NOMO-1 treated with DMSO at 0.1 percent for 48 hours (cell line): ENCODE data around the gene S100A16.
"Not testable (repeated sequence)": the region's sequence is repeated elsewhere in the genome, so short reads cannot be mapped to it uniquely, and the experiment has no call there.

Experiments
- DNase-seq: peaks from one replicate; lab custom pipeline; 2025; ENCODE audit not compliant: unreplicated experiment; lab: John Stamatoyannopoulos, UW

S100A16 gene

GRCh38 chr1:153588033-153588432 is 24.9 kb downstream of the S100A16 start:
- not testable (repeated sequence) for DNase-seq

DNA sequence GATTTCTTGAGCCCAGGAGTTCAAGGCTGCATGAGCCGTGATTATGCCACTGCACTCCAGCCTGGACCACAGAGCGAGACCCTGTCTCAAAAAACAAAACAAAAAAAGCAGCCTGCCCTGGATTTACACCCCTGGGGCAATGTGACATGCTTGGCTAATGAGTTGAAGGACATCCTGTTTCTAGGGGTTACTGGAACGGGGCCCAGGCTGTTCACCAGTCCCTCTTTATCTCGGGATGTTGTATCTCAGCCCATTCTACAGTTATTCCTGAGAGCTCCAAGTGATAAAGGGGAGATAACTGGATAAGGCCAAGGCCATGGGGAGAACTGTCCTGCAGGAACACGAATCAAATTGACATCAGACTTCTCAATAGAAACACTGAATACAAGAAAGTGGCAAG is 25.6 kb downstream of the S100A16 start:
- DNase-seq = no peak

GRCh38 chr1:153586347-153586746 is 26.6 kb downstream of the S100A16 start:
- DNase-seq = no peak

GRCh38 chr1:153585006-153585405 is 27.9 kb downstream of the S100A16 start:
- DNase-seq = no peak

DNA sequence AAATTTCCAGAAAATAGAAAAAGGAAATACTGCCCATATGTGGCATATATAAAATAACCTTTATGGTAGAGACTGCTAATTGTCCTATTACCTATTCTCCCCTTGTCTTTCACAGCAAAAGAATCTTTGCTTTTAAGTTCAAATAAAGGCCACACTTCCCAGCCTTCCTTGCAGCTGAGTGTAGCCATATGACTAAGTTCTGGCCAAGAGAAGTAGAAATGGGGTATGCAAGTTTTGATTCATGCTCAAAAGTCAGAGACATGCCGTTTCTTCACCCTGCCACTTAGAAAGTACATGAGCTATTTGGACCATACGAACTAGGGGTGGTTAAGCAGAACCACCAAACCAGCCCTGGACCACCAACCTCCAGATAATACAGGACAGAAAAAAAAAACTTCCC is 29.0 kb downstream of the S100A16 start:
- no peak for DNase-seq

DNA sequence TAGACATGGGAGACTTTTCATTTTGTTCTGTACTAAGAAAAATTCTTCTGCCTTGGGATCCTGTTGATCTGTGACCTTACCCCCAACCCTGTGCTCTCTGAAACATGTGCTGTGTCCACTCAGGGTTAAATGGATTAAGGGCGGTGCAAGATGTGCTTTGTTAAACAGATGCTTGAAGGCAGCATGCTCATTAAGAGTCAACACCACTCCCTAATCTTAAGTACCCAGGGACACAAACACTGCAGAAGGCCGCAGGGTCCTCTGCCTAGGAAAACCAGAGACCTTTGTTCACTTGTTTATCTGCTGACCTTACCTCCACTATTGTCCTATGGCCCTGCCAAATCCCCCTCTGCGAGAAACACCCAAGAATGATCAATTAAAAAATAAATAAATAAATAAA is 29.4 kb downstream of the S100A16 start:
- DNase-seq = not testable (repeated sequence)

- not testable (repeated sequence) for DNase-seq
Measured at GRCh38 chr1:153582836-153583235, 30.1 kb downstream of the S100A16 start.

DNA sequence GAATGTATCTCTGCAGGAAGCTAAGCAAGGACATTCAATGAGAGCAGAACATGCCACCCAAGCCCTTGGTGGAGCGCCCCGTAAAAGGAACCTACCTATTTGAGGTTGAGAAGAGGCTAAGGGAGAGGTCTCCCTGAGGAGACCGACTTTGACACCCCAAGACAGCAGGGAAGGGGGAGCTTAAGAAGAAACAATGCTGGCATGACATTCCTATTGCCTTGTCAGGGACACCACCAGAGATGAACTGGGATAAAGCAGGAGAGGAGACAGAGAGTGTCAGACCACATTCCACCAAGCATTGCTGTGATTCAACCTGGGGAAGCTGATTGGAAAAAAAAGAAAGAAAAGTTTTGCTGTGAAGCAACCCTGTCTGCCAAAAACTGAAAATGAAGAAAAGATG is 34.0 kb downstream of the S100A16 start:
- DNase-seq = no peak

GRCh38 chr1:153578490-153578889 is 34.4 kb downstream of the S100A16 start:
- DNase-seq = no peak

DNA sequence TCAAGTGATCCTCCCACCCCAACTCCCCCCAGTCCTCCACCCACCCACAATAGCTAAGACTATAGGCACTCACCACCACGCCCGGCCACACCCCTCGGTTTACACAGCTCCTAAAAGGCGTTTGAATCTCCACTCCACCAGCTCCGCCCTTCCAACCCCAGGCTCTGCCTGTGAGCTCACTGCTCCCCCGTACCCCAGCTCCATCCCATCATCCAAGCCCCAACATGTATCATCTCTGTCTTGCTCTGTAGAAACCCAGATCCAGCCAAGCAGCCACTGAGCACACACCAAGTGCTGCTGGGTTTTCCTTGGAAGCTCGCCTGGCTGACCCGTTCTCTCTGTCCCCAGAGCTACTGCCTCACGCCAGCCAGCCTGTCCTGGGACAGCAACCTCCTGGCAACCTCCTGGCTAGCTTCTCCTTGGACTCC is 35.3 kb downstream of the S100A16 start:
- no peak for DNase-seq

GRCh38 chr1:153577138-153577537 is 35.8 kb downstream of the S100A16 start:
- peak; percentile 46 for DNase-seq

- not testable (repeated sequence) for DNase-seq
Measured at GRCh38 chr1:153575497-153575896, 37.4 kb downstream of the S100A16 start.

DNA sequence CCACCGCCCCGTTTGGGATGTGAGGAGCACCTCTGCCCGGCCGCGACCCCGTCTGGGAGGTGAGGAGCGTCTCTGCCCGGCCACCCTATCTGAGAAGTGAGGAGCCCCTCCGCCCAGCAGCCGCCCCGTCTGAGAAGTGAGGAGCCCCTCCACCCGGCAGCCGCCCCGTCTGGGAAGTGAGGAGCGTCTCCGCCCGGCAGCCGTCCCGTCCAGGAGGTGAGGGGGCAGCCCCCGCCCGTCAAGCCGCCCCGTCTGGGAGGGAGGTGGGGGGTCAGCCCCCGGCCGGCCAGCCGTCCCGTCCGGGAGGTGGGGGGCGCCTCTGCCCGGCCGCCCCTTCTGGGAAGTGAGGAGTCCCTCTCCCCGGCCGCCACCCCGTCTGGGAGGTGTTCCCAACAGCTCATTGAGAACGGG is 37.9 kb downstream of the S100A16 start:
- not testable (repeated sequence) for DNase-seq

GRCh38 chr1:153573351-153573750 is 39.6 kb downstream of the S100A16 start:
- DNase-seq = peak; percentile 77

- peak; percentile 78 for DNase-seq
Measured at GRCh38 chr1:153572569-153573015, 40.3 kb downstream of the S100A16 start.

- no peak for DNase-seq
Measured at GRCh38 chr1:153571706-153572105, 41.2 kb downstream of the S100A16 start.

GRCh38 chr1:153570874-153571273 is 42.1 kb downstream of the S100A16 start:
- DNase-seq = no peak

DNA sequence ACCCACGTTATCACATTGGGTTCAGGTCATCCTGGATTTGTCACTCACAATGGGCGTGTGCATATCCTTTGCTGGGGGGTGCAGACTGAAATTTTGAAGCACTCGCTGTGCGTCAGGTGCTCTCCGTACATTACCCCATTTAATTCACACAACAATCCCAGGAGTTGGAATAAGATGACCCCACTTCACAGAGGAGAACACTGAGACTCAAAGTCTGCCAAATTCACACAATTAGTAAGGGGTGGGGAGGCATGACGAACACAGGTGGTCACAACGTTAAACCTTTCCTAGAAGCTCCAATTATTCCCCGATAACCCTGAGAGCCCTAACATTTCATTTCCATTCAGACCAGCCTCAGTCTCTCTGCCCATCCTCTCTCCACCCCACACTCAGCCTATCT is 43.5 kb downstream of the S100A16 start:
- DNase-seq = no peak

DNA sequence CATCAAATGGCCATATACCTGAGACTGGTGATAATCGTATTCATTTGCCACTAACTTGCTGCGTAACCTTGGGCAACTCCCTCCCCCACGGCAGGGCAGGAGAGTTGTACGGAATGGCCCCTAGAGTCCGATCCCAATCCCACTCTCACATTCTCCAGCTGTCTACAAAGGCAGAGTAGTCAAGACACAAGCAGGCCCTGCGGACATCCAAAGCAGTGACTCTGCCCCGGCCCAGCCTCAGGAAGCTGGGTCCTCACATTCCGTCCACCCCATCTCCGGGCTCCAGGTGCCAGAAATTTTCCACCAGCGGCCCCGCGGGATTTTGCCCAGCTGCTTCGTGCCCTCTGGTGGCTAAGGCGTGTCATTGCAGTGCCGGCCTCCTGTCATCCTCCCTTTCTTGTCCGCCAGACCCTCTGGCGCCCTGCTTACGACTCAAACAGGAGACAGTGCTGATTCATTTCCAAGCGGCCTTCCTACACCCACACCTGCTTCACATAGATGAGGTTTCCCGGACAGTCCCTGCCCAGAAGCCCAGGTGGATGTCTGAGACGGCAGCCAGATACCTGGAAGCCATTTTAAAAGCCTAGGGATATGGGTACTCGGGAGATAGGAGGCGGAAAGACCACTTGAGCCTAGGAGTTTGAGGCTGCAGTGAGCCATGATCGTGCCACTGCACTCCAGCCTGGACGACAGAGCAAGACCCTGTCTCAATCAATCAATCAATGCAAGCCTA is 44.4 kb downstream of the S100A16 start:
- peak; percentile 81 for DNase-seq

- no peak for DNase-seq
Measured at GRCh38 chr1:153567621-153568366, 45.1 kb downstream of the S100A16 start.

DNA sequence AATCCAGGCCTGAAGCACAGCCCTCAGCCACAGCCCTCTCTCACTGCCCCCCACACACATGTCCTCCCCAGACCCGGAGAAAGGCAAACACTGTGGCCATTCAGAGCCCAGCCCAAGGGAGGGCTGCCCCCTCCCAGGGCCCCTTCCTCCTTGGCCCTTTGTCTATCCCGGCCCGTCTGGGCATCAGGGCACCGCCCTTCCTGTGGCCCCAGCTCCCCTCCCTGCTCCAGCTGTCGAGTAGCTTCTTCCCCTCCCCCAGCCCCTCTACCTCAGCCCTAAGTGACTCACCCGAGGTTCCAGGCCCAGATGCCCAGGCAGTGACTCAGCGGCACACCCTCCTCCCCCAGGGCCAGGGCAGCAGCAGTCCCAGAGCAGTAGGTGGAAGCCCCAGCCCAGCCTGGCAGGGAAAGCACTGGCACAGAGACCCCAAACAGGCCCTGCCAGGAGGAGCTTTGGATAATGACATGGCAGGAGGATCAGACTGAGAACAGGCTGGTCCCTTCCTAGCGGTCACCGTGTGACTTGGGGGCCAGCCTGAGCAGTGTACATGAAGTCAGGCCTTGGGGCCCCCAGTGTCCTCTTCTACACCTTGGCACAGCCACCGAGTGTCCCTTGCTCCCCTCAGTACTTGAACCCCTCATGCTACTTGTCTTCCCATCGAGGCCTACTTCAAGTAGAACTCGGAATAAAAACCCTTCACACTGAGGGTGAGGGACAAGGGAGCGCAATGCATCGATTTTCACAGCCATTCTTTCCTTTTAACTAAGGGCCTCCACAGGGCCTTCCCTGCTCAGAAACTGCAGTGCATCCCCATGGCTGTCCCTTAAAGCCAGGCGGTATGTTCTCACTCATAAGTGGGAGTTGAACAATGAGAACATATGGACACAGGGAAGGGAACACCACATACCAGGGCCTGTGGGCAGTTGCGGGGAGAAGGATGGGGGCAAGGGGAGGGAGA is 46.2 kb downstream of the S100A16 start:
- DNase-seq = peak; percentile 97
